Spleen (tissue), 11 donors: ENCODE data around the gene CD69. TPM values are rescaled to one million over a fixed set of nuclear protein-coding genes. Genes with fewer than 3 reads are reported as not detected.
A peak's percentile ranks its signal among the peaks of the same experiment; 100 is the strongest.

ENCODE experiments used
- DNase-seq: peaks from one replicate; pipeline ENCODE4 v3.0.0-alpha.2; 2020
- H3K27ac ChIP-seq, 8 donors: fragments of 200-600 bp; sonication (generic) in 7 of 8; 1 replicate in 4 of 8; 2 replicates in 4 of 8; pipeline versions ENCODE4 v1.5.0 to v1.8.0; 2016 to 2021; ENCODE audit warnings: inconsistent platforms in 4 of 8, mild to moderate bottlenecking in 4 of 8, moderate library complexity in 1 of 8
- H3K27me3 ChIP-seq, 7 donors: fragments of 200-600 bp; sonication (generic) in 6 of 7; replicated peaks in 1 of 7; 1 replicate in 4 of 7; 2 replicates in 3 of 7; pipeline versions ENCODE4 v1.5.0 to v1.8.0; 2016 to 2021; ENCODE audit warnings: inconsistent platforms in 3 of 7, mild to moderate bottlenecking in 1 of 7
- H3K36me3 ChIP-seq, 6 donors: fragments of 200-600 bp; sonication (generic) in 5 of 6; 1 replicate in 4 of 6; 2 replicates in 2 of 6; pipeline versions ENCODE4 v1.5.0 to v1.8.0; 2016 to 2021; ENCODE audit warnings: inconsistent platforms in 2 of 6
- H3K4me1 ChIP-seq, 6 donors: fragments of 200-600 bp; sonication (generic) in 5 of 6; 1 replicate in 3 of 6; 2 replicates in 3 of 6; pipeline versions ENCODE4 v1.5.0 to v1.8.0; 2016 to 2021; ENCODE audit warnings: inconsistent platforms in 3 of 6
- H3K4me3 ChIP-seq, 8 donors: fragments of 200-600 bp; sonication (generic) in 7 of 8; 1 replicate in 4 of 8; 2 replicates in 4 of 8; pipeline versions ENCODE4 v1.5.0 to v1.8.0; 2016 to 2021; ENCODE audit warnings: inconsistent platforms in 4 of 8, mild to moderate bottlenecking in 4 of 8, moderate library complexity in 2 of 8
- H3K9me3 ChIP-seq, 8 donors: fragments of 200-600 bp; sonication (generic) in 7 of 8; 1 replicate in 4 of 8; 2 replicates in 4 of 8; pipeline versions ENCODE4 v1.5.0 to v1.8.0; 2016 to 2021; ENCODE audit warnings: inconsistent platforms in 4 of 8
- POLR2A ChIP-seq, 3 donors: fragments of 450-650 bp; IDR thresholded peaks; one replicate each; pipeline ENCODE4 v1.5.1; 2017; ENCODE audit warnings: antibody characterized with exemption in 3 of 3, mild to moderate bottlenecking in 1 of 3
- POLR2AphosphoS5 ChIP-seq, 3 donors: sonication (generic); formaldehyde crosslinking; IDR thresholded peaks; one replicate each; pipeline ENCODE4 v1.5.1; 2017; ENCODE audit warnings: antibody characterized with exemption in 3 of 3
- WGBS, 5 donors: extraction: QIAGEN DNeasy Blood & Tissue Kit in 3 of 5; methylation state at CpG; one replicate each; pipeline versions ENCODE4 v1.1.5 to v1.1.7; 2013 to 2018; 5-methylcytosine and 5-hydroxymethylcytosine counted together
- intact Hi-C: fragments of 100-400 bp; cut with DNase I; formaldehyde crosslinking; loops from one replicate; pipeline ENCODE4 v1.15.0; 2023; ENCODE audit warnings: low total_unique reads
- polyA plus RNA-seq, 3 donors: library from polyadenylated mRNA; stranded (reverse); fragments of 200-250 nt; gene quantifications; one replicate each; pipeline ENCODE4 v1.2.1, GENCODE V29; 2013
- total RNA-seq, 7 donors: library from RNA; depleted of rRNA in 3 of 7; stranded (reverse); fragments of >200 nt in 3 of 7; fragmentation: NEBNext Ultra II Directional in 4 of 7; extraction: Animal tissue kit (Norgen Biotek cat#: 25700) in 4 of 7; gene quantifications; one replicate each; pipeline versions ENCODE4 v1.1.0 to v1.2.1, GENCODE V29; 2016 to 2021
- TF ChIP-seq, protein P1 (sequence below), 11 experiments: fragments of 200-600 bp in 7 of 11; fragments of 450-650 bp in 4 of 11; sonication (generic) in 4 of 11; IDR thresholded peaks in 8 of 11; conservative IDR thresholded peaks in 3 of 11; 1 replicate in 7 of 11; 2 replicates in 4 of 11; pipeline versions ENCODE4 v1.4.0 to v1.8.0; 2016 to 2021; ENCODE audit warnings: antibody characterized with exemption in 11 of 11, inconsistent platforms in 4 of 11, mild to moderate bottlenecking in 1 of 11
- donor health status: healthy with polysubstance abuse.
- donor health status: DM: no; HTN: no; CAD: no; lungs with moderate emphysema.
- donor health status: DM: no; HTN: no; CAD: no.
- donor health status: Bipolar disorder and iron deficiency.
- donor health status: healthy.
- donor health status: DM: no; HTN: no; CAD: no.
- donor health status: DM: yes; HTN: yes; CAD: no.

The CD69 gene
- total and polyA plus RNA-seq, 10 donors = 29.5 to 123 (median 62.1) TPM

DNA sequence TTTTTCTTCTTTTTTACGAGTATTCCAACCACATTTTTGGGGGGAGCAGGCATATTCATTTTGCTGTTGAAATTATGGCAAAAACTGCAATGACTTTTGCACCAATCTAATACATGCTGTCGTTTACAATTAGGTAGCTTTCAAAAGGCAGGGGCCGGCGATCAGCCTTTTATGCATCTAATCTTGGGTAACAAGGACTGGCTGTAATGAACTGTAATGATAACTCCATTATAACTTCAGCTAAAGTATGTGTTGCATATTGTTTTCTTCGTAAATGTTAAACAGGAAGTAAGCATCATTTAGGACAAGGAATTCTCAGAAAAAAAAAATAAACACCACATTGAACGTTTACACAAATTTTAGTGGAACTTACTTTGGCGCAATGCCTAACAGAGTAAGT is 36.3 kb upstream of the CD69 start:
- Histone ChIP-seq H3K9me3 (no peaks in the 10 kb centered on the region), H3K4me3 (no peak overlapping the region), H3K36me3 (no peaks in the 10 kb centered on the region), H3K27ac (peak overlapping the region in 3 of 8 donors; percentile 9 to 29 (median 21)), H3K27me3 (no peaks in the 10 kb centered on the region), H3K4me1 (peaks cover 5 to 60% (median 36%) of the 10 kb centered on the region in 6 donors)
- TF ChIP-seq POLR2A (IDR thresholded peaks at IDR 0.05) = no peak
- TF ChIP-seq, protein P1, sequence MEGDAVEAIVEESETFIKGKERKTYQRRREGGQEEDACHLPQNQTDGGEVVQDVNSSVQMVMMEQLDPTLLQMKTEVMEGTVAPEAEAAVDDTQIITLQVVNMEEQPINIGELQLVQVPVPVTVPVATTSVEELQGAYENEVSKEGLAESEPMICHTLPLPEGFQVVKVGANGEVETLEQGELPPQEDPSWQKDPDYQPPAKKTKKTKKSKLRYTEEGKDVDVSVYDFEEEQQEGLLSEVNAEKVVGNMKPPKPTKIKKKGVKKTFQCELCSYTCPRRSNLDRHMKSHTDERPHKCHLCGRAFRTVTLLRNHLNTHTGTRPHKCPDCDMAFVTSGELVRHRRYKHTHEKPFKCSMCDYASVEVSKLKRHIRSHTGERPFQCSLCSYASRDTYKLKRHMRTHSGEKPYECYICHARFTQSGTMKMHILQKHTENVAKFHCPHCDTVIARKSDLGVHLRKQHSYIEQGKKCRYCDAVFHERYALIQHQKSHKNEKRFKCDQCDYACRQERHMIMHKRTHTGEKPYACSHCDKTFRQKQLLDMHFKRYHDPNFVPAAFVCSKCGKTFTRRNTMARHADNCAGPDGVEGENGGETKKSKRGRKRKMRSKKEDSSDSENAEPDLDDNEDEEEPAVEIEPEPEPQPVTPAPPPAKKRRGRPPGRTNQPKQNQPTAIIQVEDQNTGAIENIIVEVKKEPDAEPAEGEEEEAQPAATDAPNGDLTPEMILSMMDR (IDR thresholded peaks at IDR 0.05 in 8 of 11, conservative IDR thresholded peaks at IDR 0.05 in 3 of 11) = no peak
- no peak for TF ChIP-seq POLR2AphosphoS5 (IDR thresholded peaks at IDR 0.05)
- DNase-seq = no peak
- WGBS, 5 donors = 47 to 63% (median 56%) methylated on average over 7 of the region's 7 CpGs
- intact Hi-C loops = loop anchor here (5.0 kb wide), 1 partner anchor 45 kb away; no protein-coding TSS in a partner anchor

- 43 to 66% (median 44%) methylated on average over 5 of the region's 5 CpGs for WGBS, 5 donors
- TF ChIP-seq POLR2A (IDR thresholded peaks at IDR 0.05) (no peak), POLR2AphosphoS5 (IDR thresholded peaks at IDR 0.05) (no peak)
- TF ChIP-seq, protein P1 (IDR thresholded peaks at IDR 0.05 in 8 of 11, conservative IDR thresholded peaks at IDR 0.05 in 3 of 11) = no peak
- H3K27ac ChIP-seq = peak overlapping the region in 3 of 8 donors; percentile 9 to 29 (median 21)
- intact Hi-C loops = loop anchor here (5.0 kb wide), 1 partner anchor 44 kb away; no protein-coding TSS in a partner anchor
- peaks cover 5 to 60% (median 36%) of the 10 kb centered on the region in 6 donors for H3K4me1 ChIP-seq
- no peaks in the 10 kb centered on the region for H3K9me3 ChIP-seq
- H3K4me3 ChIP-seq = no peak overlapping the region
- no peaks in the 10 kb centered on the region for H3K36me3 ChIP-seq
- no peaks in the 10 kb centered on the region for H3K27me3 ChIP-seq
- no peak for DNase-seq
Measured at GRCh38 chr12:9796346-9796745, 35.6 kb upstream of the CD69 start.

DNA sequence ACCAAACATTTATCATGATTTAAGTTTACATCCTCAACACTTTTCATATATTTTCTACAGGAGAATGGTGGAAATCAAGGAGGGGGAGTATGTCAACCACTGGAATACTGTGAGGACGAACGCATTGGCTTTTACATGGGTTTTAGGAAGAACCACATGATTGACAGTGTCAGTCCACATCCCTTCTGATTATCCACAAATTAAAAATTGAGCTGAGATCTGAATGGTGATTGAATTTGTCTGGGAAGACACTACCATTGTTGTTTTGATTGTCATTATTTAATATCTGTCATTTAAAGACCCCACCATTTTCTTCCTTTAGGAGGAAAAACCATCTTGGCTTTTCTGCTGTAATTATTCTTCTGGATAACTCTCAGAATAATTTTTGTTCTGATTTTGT is 35.2 kb upstream of the CD69 start:
- H3K27ac ChIP-seq = peak overlapping the region in 1 of 8 donors; percentile 9
- no peaks in the 10 kb centered on the region for H3K9me3 ChIP-seq
- WGBS, 5 donors = 84 to 95% (median 88%) methylated on average over 2 of the region's 2 CpGs
- DNase-seq = no peak
- H3K27me3 ChIP-seq = no peaks in the 10 kb centered on the region
- TF ChIP-seq POLR2AphosphoS5 (IDR thresholded peaks at IDR 0.05) (no peak), POLR2A (IDR thresholded peaks at IDR 0.05) (no peak)
- TF ChIP-seq, protein P1 (IDR thresholded peaks at IDR 0.05 in 8 of 11, conservative IDR thresholded peaks at IDR 0.05 in 3 of 11) = no peak
- intact Hi-C loops = loop anchor here (5.0 kb wide), 1 partner anchor 44 kb away; no protein-coding TSS in a partner anchor
- H3K4me1 ChIP-seq = peaks cover 5 to 60% (median 36%) of the 10 kb centered on the region in 6 donors
- no peak overlapping the region for H3K4me3 ChIP-seq
- H3K36me3 ChIP-seq = no peaks in the 10 kb centered on the region

DNA sequence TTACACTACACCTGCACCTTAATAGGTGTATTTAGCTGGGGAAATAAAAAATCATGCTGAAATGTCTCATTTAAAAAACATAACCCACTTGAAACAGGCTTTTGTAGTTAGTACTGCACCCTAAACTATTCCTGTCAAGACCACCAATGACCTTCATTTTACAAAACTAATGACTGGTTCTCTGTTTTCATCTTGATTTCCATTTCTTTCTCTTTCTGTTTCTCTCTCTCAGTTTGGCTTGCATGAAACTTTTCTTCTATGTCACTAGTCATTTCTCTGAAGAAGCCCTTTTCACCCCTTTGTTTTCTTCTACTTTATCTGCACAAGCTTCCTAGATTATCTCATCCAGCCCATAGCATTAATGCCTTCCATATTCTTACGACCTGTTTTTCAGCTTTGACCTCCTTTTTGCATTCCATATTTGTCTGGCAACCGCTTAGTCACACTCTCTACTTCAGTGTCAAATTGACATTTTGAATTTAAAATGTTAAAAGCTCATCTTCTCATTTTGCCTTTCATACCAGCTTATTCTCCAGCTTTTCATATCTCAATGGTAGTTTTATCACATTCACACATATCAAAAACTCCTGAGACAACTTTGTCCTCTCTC is 33.9 kb upstream of the CD69 start:
- WGBS, 5 donors = 47 to 63% (median 52%) methylated on average over 2 of the region's 2 CpGs
- intact Hi-C loops = loop anchor here (5.0 kb wide), 1 partner anchor 42 kb away; no protein-coding TSS in a partner anchor
- Histone ChIP-seq H3K27ac (peak overlapping the region in 6 of 8 donors; percentile 8 to 58 (median 35)), H3K36me3 (no peaks in the 10 kb centered on the region), H3K4me1 (peaks cover 5 to 60% (median 36%) of the 10 kb centered on the region in 6 donors), H3K4me3 (no peak overlapping the region), H3K27me3 (no peaks in the 10 kb centered on the region), H3K9me3 (peaks cover 0 to 10% (median 0%) of the 10 kb centered on the region in 8 donors)
- DNase-seq = no peak
- TF ChIP-seq, protein P1 (IDR thresholded peaks at IDR 0.05 in 8 of 11, conservative IDR thresholded peaks at IDR 0.05 in 3 of 11) = no peak
- no peak for TF ChIP-seq POLR2AphosphoS5 (IDR thresholded peaks at IDR 0.05)
- TF ChIP-seq POLR2A (IDR thresholded peaks at IDR 0.05) = no peak
